Lower leg skin (tissue), 3 donors: ENCODE data around the gene CSNK2A2.

Experiments
- CTCF ChIP-seq, 3 donors: fragments of 450-650 bp; IDR thresholded peaks; one replicate each; pipeline ENCODE4 v1.5.1; 2016; ENCODE audit warnings: antibody characterized with exemption in 3 of 3, mild to moderate bottlenecking in 3 of 3, moderate library complexity in 2 of 3
- POLR2A ChIP-seq, 2 donors: fragments of 450-650 bp; IDR thresholded peaks; one replicate each; pipeline ENCODE4 v1.6.1; 2016 to 2017; ENCODE audit warnings: antibody characterized with exemption in 2 of 2, mild to moderate bottlenecking in 1 of 2, moderate library complexity in 1 of 2

DNA sequence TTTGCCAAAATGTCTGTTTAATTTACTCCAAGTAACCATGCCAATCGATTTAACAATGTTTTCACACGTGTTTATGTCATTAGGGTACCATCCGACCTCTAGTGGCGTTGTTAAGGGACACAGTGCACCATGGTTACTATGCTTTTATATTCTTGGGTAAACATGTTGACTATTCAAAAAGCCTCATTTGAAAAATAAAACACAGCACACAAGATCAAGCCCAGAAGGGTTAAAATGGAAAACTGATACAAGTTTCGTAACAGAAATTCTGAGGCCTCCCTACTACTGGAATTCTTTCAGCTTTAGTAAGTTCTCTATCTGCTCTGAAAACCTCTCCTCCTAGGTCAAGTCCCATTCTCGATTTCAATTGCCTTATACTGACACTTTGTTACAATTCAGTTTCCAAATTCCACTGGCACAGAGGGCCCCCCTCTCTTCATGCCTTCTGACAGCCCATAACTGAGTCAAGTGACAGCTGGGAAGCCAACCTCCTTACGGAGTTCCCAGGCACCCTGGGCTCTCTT is 70.8 kb downstream of the CSNK2A2 start:
- TF ChIP-seq CTCF (IDR thresholded peaks at IDR 0.05) (no peak), POLR2A (IDR thresholded peaks at IDR 0.05) (no peak)
